B cell (primary cell): Measurements from ENCODE around the gene KLRC1. TPM values are rescaled to one million over a fixed set of nuclear protein-coding genes. Genes with fewer than 3 reads are reported as not detected.

Experiments
- ATAC-seq: fragments of 200-7000 bp; cut with Tn5 transposase; one replicate; pipeline ENCODE4 v1.10.0; 2021; ENCODE audit warnings: low read depth, mild to moderate bottlenecking, moderate number of reproducible peaks, moderate library complexity
- CTCF ChIA-PET: fragments of 350-600 bp; sonication (Branson Sonifier 250); formaldehyde crosslinking; loops from one replicate; lab custom pipeline; 2021; ENCODE audit warnings: antibody characterized with exemption, inconsistent platforms; lab: Charles Lee
- POLR2A ChIA-PET: fragments of 350-600 bp; sonication (Branson Sonifier 250); formaldehyde crosslinking; loops from one replicate; lab custom pipeline; 2021; ENCODE audit warnings: antibody characterized with exemption; lab: Charles Lee
- DNase-seq: peaks from one replicate; pipeline ENCODE4 v3.0.0; 2013
- H2AFZ ChIP-seq: 2 replicates; pipeline ENCODE4 v1.6.1; 2012; ENCODE audit warnings: mild to moderate bottlenecking, low read depth, low read length; ENCODE audit not compliant: insufficient read depth, poor library complexity, severe bottlenecking
- H3K27ac ChIP-seq, 2 donors: 1 replicate in 1 of 2; 2 replicates in 1 of 2; pipeline ENCODE4 v1.5.1; 2012 to 2013; ENCODE audit warnings: low read length in 2 of 2, mild to moderate bottlenecking in 2 of 2, moderate library complexity in 1 of 2
- H3K27me3 ChIP-seq, 4 experiments: fragments of 200-600 bp in 1 of 4; sonication (generic) in 1 of 4; replicated peaks in 1 of 4; 1 replicate in 2 of 4; 2 replicates in 2 of 4; pipeline versions ENCODE4 v1.6.1 to v1.7.0; 2013 to 2016; ENCODE audit warnings: low read length in 3 of 4, mild to moderate bottlenecking in 2 of 4, mixed read lengths in 1 of 4, moderate library complexity in 1 of 4; ENCODE audit not compliant: insufficient read depth in 4 of 4, control insufficient read depth in 3 of 4; ENCODE audit errors: control extremely low read depth in 1 of 4
- H3K36me3 ChIP-seq, 2 experiments: replicated peaks in 1 of 2; 1 replicate in 1 of 2; 2 replicates in 1 of 2; pipeline versions ENCODE4 v1.6.1 to v1.7.1; 2013; ENCODE audit warnings: low read length in 1 of 2; ENCODE audit not compliant: insufficient read depth in 2 of 2, control insufficient read depth in 1 of 2; ENCODE audit errors: control extremely low read depth in 1 of 2, extremely low read depth in 1 of 2
- H3K4me1 ChIP-seq, 2 donors: fragments of 200-600 bp in 1 of 2; sonication (generic) in 1 of 2; 1 replicate in 1 of 2; 2 replicates in 1 of 2; pipeline versions ENCODE4 v1.5.1 to v1.6.1; 2013 to 2017; ENCODE audit warnings: low read length in 2 of 2; ENCODE audit not compliant: control insufficient read depth in 2 of 2, insufficient read depth in 2 of 2
- H3K4me2 ChIP-seq: replicated peaks from 2 replicates; pipeline ENCODE3; 2012; ENCODE audit warnings: mild to moderate bottlenecking, low read depth, low read length; ENCODE audit not compliant: poor library complexity, severe bottlenecking
- H3K4me3 ChIP-seq, 5 experiments: fragments of 200-600 bp in 1 of 5; sonication (generic) in 1 of 5; 1 replicate in 3 of 5; 2 replicates in 2 of 5; pipeline versions ENCODE4 v1.5.1 to v1.7.0; 2011 to 2016; ENCODE audit warnings: low read length in 4 of 5, mild to moderate bottlenecking in 4 of 5, low read depth in 2 of 5, control low read depth in 1 of 5, moderate library complexity in 1 of 5; ENCODE audit not compliant: insufficient read depth in 1 of 5; ENCODE audit errors: control extremely low read depth in 1 of 5, extremely low read depth in 1 of 5
- H3K79me2 ChIP-seq: fragments of 200-600 bp; sonication (generic); one replicate; pipeline ENCODE4 v1.6.0; 2016; ENCODE audit warnings: low read length; ENCODE audit not compliant: control insufficient read depth, insufficient read depth
- H3K9ac ChIP-seq: fragments of 200-600 bp; sonication (generic); 2 replicates; pipeline ENCODE4 v1.6.1; 2017; ENCODE audit warnings: mild to moderate bottlenecking, low read length, moderate library complexity
- H3K9me3 ChIP-seq, 3 donors: one replicate each; pipeline versions ENCODE4 v1.6.1 to v1.7.1; 2013; ENCODE audit warnings: low read length in 2 of 3; ENCODE audit not compliant: control insufficient read depth in 2 of 3, insufficient read depth in 1 of 3; ENCODE audit errors: control extremely low read depth in 1 of 3
- H4K20me1 ChIP-seq: 2 replicates; pipeline ENCODE4 v1.6.0; 2012; ENCODE audit warnings: mild to moderate bottlenecking, low read length; ENCODE audit not compliant: insufficient read depth, control insufficient read depth, poor library complexity, severe bottlenecking
- H3K27ac Mint-ChIP-seq: one replicate; pipeline ENCODE4 v1.8.0; 2021; ENCODE audit warnings: mixed read lengths
- H3K27me3 Mint-ChIP-seq: one replicate; pipeline ENCODE4 v1.8.0; 2021; ENCODE audit warnings: mixed read lengths
- H3K4me1 Mint-ChIP-seq: one replicate; pipeline ENCODE4 v1.8.0; 2021; ENCODE audit warnings: mixed read lengths
- H3K4me3 Mint-ChIP-seq: one replicate; pipeline ENCODE4 v1.8.0; 2021; ENCODE audit warnings: mixed read lengths
- H3K9me3 Mint-ChIP-seq: one replicate; pipeline ENCODE4 v1.8.0; 2022; ENCODE audit warnings: mixed read lengths; ENCODE audit not compliant: insufficient read depth
- CTCF ChIP-seq: fragments of 200-600 bp; IDR thresholded peaks from one replicate; pipeline ENCODE4 v1.8.0; 2022; ENCODE audit warnings: antibody characterized with exemption, mild to moderate bottlenecking
- EZH2 ChIP-seq: IDR thresholded peaks from 2 replicates; pipeline ENCODE4 v1.6.1; 2012; ENCODE audit warnings: borderline replicate concordance, low read depth, mild to moderate bottlenecking, moderate library complexity, low read length; ENCODE audit not compliant: insufficient read depth, poor library complexity, severe bottlenecking
- WGBS: methylation state at CpG from one replicate; pipeline ENCODE4 v1.1.5; 2013; ENCODE audit warnings: missing lambda C conversion rate; ENCODE audit not compliant: insufficient coverage; 5-methylcytosine and 5-hydroxymethylcytosine counted together
- intact Hi-C: fragments of 100-400 bp; cut with micrococcal nuclease; formaldehyde crosslinking; loops from one replicate; pipeline ENCODE4 v1.10.0; 2022
- polyA plus RNA-seq: library from polyadenylated mRNA; depleted of rRNA; stranded (reverse); fragments of >200 nt; gene quantifications from 2 replicates; pipeline ENCODE4 v1.2.3, GENCODE V29; 2012
- total RNA-seq, 2 donors: library from RNA; stranded (reverse); fragments of 120-200 nt in 1 of 2; gene quantifications; 1 replicate in 1 of 2; 2 replicates in 1 of 2; pipeline versions ENCODE4 v1.2.3 to v1.2.4, GENCODE V29; 2013 to 2022

The KLRC1 gene
- total and polyA plus RNA-seq, 2 donors (not counting 1 experiment from before 2014, with no cell fraction given) = not detected

- H3K4me1 ChIP-seq = no peaks in the 10 kb centered on the region
- H3K79me2 ChIP-seq = no peaks in the 10 kb centered on the region
- no peaks in the 10 kb centered on the region for H3K36me3 ChIP-seq
- H4K20me1 ChIP-seq = no peaks in the 10 kb centered on the region
- H3K4me3 Mint-ChIP-seq = no peak overlapping the region
- H3K27ac ChIP-seq = no peak overlapping the region
- intact Hi-C loops = no loop called here
- ChIA-PET CTCF (no interaction called here), POLR2A (no interaction called here)
- no peak overlapping the region for H3K4me2 ChIP-seq
- peaks cover 16% of the 10 kb centered on the region for H3K9me3 Mint-ChIP-seq
- peaks cover 2% of the 10 kb centered on the region for H3K27me3 Mint-ChIP-seq
- no CpG with 5 or more reads among the region's 2 CpGs for whole genome bisulfite sequencing
- no peak for DNase-seq
- H3K27ac Mint-ChIP-seq = no peak overlapping the region
- no peaks in the 10 kb centered on the region for H3K4me1 Mint-ChIP-seq
- H2AFZ ChIP-seq = no peak overlapping the region
- H3K9ac ChIP-seq = no peak overlapping the region
- TF ChIP-seq EZH2 = no peak
- TF ChIP-seq CTCF = no peak
- no peaks in the 10 kb centered on the region for H3K27me3 ChIP-seq
- no peak overlapping the region for H3K4me3 ChIP-seq
- peaks cover 4 to 18% (median 8%) of the 10 kb centered on the region in 3 donors for H3K9me3 ChIP-seq
- ATAC-seq = no peak
Measured at GRCh38 chr12:10456856-10457255, 3.7 kb upstream of the KLRC1 start.

- Histone ChIP-seq H3K9ac (no peak overlapping the region), H4K20me1 (no peaks in the 10 kb centered on the region), H3K4me3 (no peak overlapping the region), H3K4me1 (no peaks in the 10 kb centered on the region), H3K36me3 (no peaks in the 10 kb centered on the region), H2AFZ (no peak overlapping the region), H3K27ac (no peak overlapping the region), H3K9me3 (peaks cover 4 to 18% (median 8%) of the 10 kb centered on the region in 3 donors), H3K4me2 (no peak overlapping the region), H3K79me2 (no peaks in the 10 kb centered on the region), H3K27me3 (no peaks in the 10 kb centered on the region)
- ATAC-seq = no peak
- peaks cover 16% of the 10 kb centered on the region for H3K9me3 Mint-ChIP-seq
- ChIA-PET CTCF (no interaction called here), POLR2A (no interaction called here)
- no peak for TF ChIP-seq EZH2
- TF ChIP-seq CTCF = no peak
- DNase-seq = no peak
- intact Hi-C loops = no loop called here
- H3K4me1 Mint-ChIP-seq = no peaks in the 10 kb centered on the region
- no peak overlapping the region for H3K27ac Mint-ChIP-seq
- H3K27me3 Mint-ChIP-seq = peaks cover 4% of the 10 kb centered on the region
- no CpG with 5 or more reads among the region's 1 CpG for WGBS
- no peak overlapping the region for H3K4me3 Mint-ChIP-seq
Measured at GRCh38 chr12:10455766-10456165, 2.6 kb upstream of the KLRC1 start.
